Osteocyte (in vitro differentiated cells): ENCODE results near the gene EIF6. TPM values are rescaled to one million over a fixed set of nuclear protein-coding genes. Genes with fewer than 3 reads are reported as not detected.

Experiments used
- DNase-seq: peaks from one replicate; pipeline ENCODE4 v3.0.0; 2021; ENCODE audit warnings: mixed read lengths; ENCODE audit not compliant: unreplicated experiment; ENCODE audit errors: extremely low spot score
- H3K27ac Mint-ChIP-seq: one replicate; pipeline ENCODE4 v1.8.0; 2021; ENCODE audit warnings: mild to moderate bottlenecking, mixed read lengths; ENCODE audit not compliant: unreplicated experiment
- H3K27me3 Mint-ChIP-seq: one replicate; pipeline ENCODE4 v1.8.0; 2021; ENCODE audit warnings: mixed read lengths; ENCODE audit not compliant: unreplicated experiment
- H3K36me3 Mint-ChIP-seq: one replicate; pipeline ENCODE4 v1.8.0; 2021; ENCODE audit warnings: mixed read lengths; ENCODE audit not compliant: unreplicated experiment
- H3K4me1 Mint-ChIP-seq: one replicate; pipeline ENCODE4 v1.8.0; 2021; ENCODE audit warnings: mixed read lengths; ENCODE audit not compliant: unreplicated experiment
- H3K4me3 Mint-ChIP-seq: one replicate; pipeline ENCODE4 v1.8.0; 2021; ENCODE audit warnings: mild to moderate bottlenecking, moderate library complexity, mixed read lengths; ENCODE audit not compliant: unreplicated experiment
- H3K9me3 Mint-ChIP-seq: one replicate; pipeline ENCODE4 v1.8.0; 2021; ENCODE audit warnings: mixed read lengths; ENCODE audit not compliant: unreplicated experiment
- CTCF ChIP-seq: fragments of 200-600 bp; sonication (generic); IDR thresholded peaks from 2 replicates; pipeline ENCODE4 v1.5.0; 2021; ENCODE audit warnings: antibody characterized with exemption, mild to moderate bottlenecking, moderate library complexity
- total RNA-seq: library from RNA; stranded (reverse); gene quantifications from 2 replicates; pipeline ENCODE4 v1.2.1, GENCODE V29; 2021

EIF6 gene
- total RNA-seq, 1 donor from 2014 or later: 131 TPM

GRCh38 chr20:35277531-35278395 is 6.8 kb downstream of the EIF6 start, which contains the start of gene MMP24OS:
TSS of gene MMP24OS (minus strand) at chr20:35278122. CDS start at chr20:35277929, 193 bp downstream.
- DNase-seq: peak; percentile 93
- Mint-ChIP-seq H3K36me3 (peaks cover 15% of the 10 kb centered on the region), H3K27me3 (no peaks in the 10 kb centered on the region), H3K4me1 (peaks cover 24% of the 10 kb centered on the region), H3K9me3 (no peaks in the 10 kb centered on the region), H3K27ac (peak within 1 kb of the TSS; percentile 95), H3K4me3 (peak within 1 kb of the TSS; percentile 96)
- TF ChIP-seq CTCF: peak; percentile 37

- H3K4me1 Mint-ChIP-seq: peaks cover 21% of the 10 kb centered on the region
- no peaks in the 10 kb centered on the region for H3K27me3 Mint-ChIP-seq
- TF ChIP-seq CTCF: no peak
- no peaks in the 10 kb centered on the region for H3K9me3 Mint-ChIP-seq
- peak overlapping the region; percentile 95 for H3K27ac Mint-ChIP-seq
- peak overlapping the region; percentile 96 for H3K4me3 Mint-ChIP-seq
- no peak for DNase-seq
- peaks cover 14% of the 10 kb centered on the region for H3K36me3 Mint-ChIP-seq
These were observed 7.4 kb downstream of the EIF6 start for GRCh38 chr20:35277127-35277526.

- Mint-ChIP-seq H3K36me3 (peaks cover 13% of the 10 kb centered on the region), H3K4me1 (peaks cover 20% of the 10 kb centered on the region), H3K9me3 (no peaks in the 10 kb centered on the region), H3K27me3 (no peaks in the 10 kb centered on the region), H3K4me3 (peak overlapping the region; percentile 96), H3K27ac (peak overlapping the region; percentile 95)
- TF ChIP-seq CTCF: no peak
- DNase-seq: no peak
These were observed 8.2 kb downstream of the EIF6 start for GRCh38 chr20:35276408-35276807.

- H3K9me3 Mint-ChIP-seq: no peaks in the 10 kb centered on the region
- H3K27me3 Mint-ChIP-seq: no peaks in the 10 kb centered on the region
- H3K4me1 Mint-ChIP-seq: peaks cover 20% of the 10 kb centered on the region
- peak overlapping the region; percentile 29 for H3K4me3 Mint-ChIP-seq
- no peak for TF ChIP-seq CTCF
- peaks cover 13% of the 10 kb centered on the region for H3K36me3 Mint-ChIP-seq
- no peak for DNase-seq
- peak overlapping the region; percentile 4 for H3K27ac Mint-ChIP-seq
These were observed 8.8 kb downstream of the EIF6 start for GRCh38 chr20:35275741-35276251.
